Endodermal cell (in vitro differentiated cells): ENCODE data around the gene CEMP1. TPM values are rescaled to one million over a fixed set of nuclear protein-coding genes. Genes with fewer than 3 reads are reported as not detected.

Source experiments
- DNase-seq: peaks from one replicate; pipeline ENCODE4 v3.0.0-alpha.2; 2017
- H3K27ac ChIP-seq: 2 replicates; pipeline ENCODE4 v1.5.1; 2013; ENCODE audit warnings: mild to moderate bottlenecking, low read depth, low read length, moderate library complexity
- H3K27me3 ChIP-seq: 2 replicates; pipeline ENCODE4 v1.6.1; 2013; ENCODE audit warnings: mild to moderate bottlenecking, low read length, moderate library complexity; ENCODE audit not compliant: insufficient read depth, control insufficient read depth, poor library complexity, severe bottlenecking
- H3K36me3 ChIP-seq: 2 replicates; pipeline ENCODE4 v1.7.0; 2013; ENCODE audit warnings: mild to moderate bottlenecking, low read length, moderate library complexity; ENCODE audit not compliant: control insufficient read depth, insufficient read depth
- H3K4me1 ChIP-seq: one replicate; pipeline ENCODE4 v1.7.0; 2013; ENCODE audit warnings: low read length; ENCODE audit not compliant: control insufficient read depth, insufficient read depth
- H3K4me3 ChIP-seq: 2 replicates; pipeline ENCODE4 v1.5.1; 2013; ENCODE audit warnings: mild to moderate bottlenecking, low read length, moderate library complexity
- H3K9ac ChIP-seq: 2 replicates; pipeline ENCODE4 v1.6.1; 2013; ENCODE audit warnings: mild to moderate bottlenecking, low read length, moderate library complexity; ENCODE audit not compliant: poor library complexity, severe bottlenecking; ENCODE audit errors: extremely low read depth
- H3K9me3 ChIP-seq: 2 replicates; pipeline ENCODE4 v1.6.1; 2013; ENCODE audit warnings: mild to moderate bottlenecking, low read length, moderate library complexity; ENCODE audit not compliant: control insufficient read depth
- H3K27ac Mint-ChIP-seq: 2 replicates; pipeline ENCODE4 v1.8.0; 2020; ENCODE audit warnings: mixed read lengths
- H3K27me3 Mint-ChIP-seq: 2 replicates; pipeline ENCODE4 v1.8.0; 2021; ENCODE audit warnings: mild to moderate bottlenecking, mixed read lengths; ENCODE audit not compliant: insufficient read depth
- H3K36me3 Mint-ChIP-seq: 2 replicates; pipeline ENCODE4 v1.8.0; 2020; ENCODE audit warnings: low read depth, mixed read lengths
- H3K4me1 Mint-ChIP-seq: 2 replicates; pipeline ENCODE4 v1.8.0; 2020; ENCODE audit warnings: mixed read lengths
- H3K4me3 Mint-ChIP-seq: 2 replicates; pipeline ENCODE4 v1.8.0; 2020; ENCODE audit warnings: mild to moderate bottlenecking, moderate library complexity, mixed read lengths
- H3K9me3 Mint-ChIP-seq: 2 replicates; pipeline ENCODE4 v1.8.0; 2020; ENCODE audit warnings: mild to moderate bottlenecking, mixed read lengths
- WGBS, 2 experiments: methylation state at CpG; one replicate each; pipeline versions ENCODE4 v1.1.5 to v1.1.7; 2013; ENCODE audit warnings: missing lambda C conversion rate in 2 of 2, mixed read lengths in 1 of 2; ENCODE audit not compliant: insufficient coverage in 1 of 2, insufficient read length in 1 of 2; 5-methylcytosine and 5-hydroxymethylcytosine counted together
- microRNA-seq: library from miRNA; unstranded; fragments of <30 nt; microRNA quantifications from one replicate; pipeline ENCODE4 v1.2.0, GENCODE V29; 2020; ENCODE audit warnings: borderline microRNAs expressed
- total RNA-seq, 2 donors: library from RNA; stranded (reverse); fragmentation: NEBNext Ultra II Directional in 1 of 2; extraction: Animal tissue kit (Norgen Biotek cat#: 25700) in 1 of 2; gene quantifications; 2 replicates in 1 of 2; 3 replicates in 1 of 2; pipeline ENCODE4 v1.2.1, GENCODE V29; 2021
- TF ChIP-seq, protein P1 (sequence below): fragments of 200-600 bp; sonication (generic); conservative IDR thresholded peaks from 2 replicates; pipeline ENCODE4 v1.5.0; 2021; ENCODE audit warnings: antibody characterized with exemption, mild to moderate bottlenecking

Gene CEMP1
- total RNA-seq, 2 donors from 2014 or later = 0.24 TPM; not detected in 1

DNA sequence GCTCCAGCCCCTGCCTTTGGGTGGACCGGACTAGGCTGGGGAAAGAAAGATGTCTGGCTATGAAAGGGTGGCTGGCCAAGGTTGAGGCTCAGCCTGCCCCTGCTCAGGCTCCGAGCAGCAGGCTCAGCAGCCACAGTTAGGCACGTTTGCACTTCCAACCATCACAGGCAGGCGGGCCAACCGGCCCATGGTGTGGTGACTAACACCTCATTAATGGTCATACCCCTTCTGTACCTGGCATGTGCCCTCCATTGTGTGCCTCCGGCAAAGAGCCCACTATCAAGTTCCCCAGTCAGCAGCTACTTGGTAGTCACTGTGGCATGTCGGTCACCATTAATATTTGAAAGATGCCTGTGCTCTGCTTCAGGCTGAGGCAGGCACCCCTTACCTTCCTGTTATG is 49.5 kb downstream of the CEMP1 start:
- H3K4me3 ChIP-seq = no peak overlapping the region
- no peaks in the 10 kb centered on the region for H3K4me1 ChIP-seq
- no peaks in the 10 kb centered on the region for H3K36me3 ChIP-seq
- Mint-ChIP-seq H3K36me3 (no peaks in the 10 kb centered on the region), H3K4me1 (peaks cover 3% of the 10 kb centered on the region), H3K9me3 (no peaks in the 10 kb centered on the region), H3K27me3 (peaks cover 4% of the 10 kb centered on the region), H3K27ac (no peak overlapping the region), H3K4me3 (no peak overlapping the region)
- DNase-seq = no peak
- TF ChIP-seq, protein P1, sequence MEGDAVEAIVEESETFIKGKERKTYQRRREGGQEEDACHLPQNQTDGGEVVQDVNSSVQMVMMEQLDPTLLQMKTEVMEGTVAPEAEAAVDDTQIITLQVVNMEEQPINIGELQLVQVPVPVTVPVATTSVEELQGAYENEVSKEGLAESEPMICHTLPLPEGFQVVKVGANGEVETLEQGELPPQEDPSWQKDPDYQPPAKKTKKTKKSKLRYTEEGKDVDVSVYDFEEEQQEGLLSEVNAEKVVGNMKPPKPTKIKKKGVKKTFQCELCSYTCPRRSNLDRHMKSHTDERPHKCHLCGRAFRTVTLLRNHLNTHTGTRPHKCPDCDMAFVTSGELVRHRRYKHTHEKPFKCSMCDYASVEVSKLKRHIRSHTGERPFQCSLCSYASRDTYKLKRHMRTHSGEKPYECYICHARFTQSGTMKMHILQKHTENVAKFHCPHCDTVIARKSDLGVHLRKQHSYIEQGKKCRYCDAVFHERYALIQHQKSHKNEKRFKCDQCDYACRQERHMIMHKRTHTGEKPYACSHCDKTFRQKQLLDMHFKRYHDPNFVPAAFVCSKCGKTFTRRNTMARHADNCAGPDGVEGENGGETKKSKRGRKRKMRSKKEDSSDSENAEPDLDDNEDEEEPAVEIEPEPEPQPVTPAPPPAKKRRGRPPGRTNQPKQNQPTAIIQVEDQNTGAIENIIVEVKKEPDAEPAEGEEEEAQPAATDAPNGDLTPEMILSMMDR = no peak
- no peaks in the 10 kb centered on the region for H3K9me3 ChIP-seq
- WGBS, 2 experiments = 88 to 90% methylated on average over 7 of the region's 7 CpGs
- H3K9ac ChIP-seq = no peak overlapping the region
- no peak overlapping the region for H3K27ac ChIP-seq
- peaks cover 2% of the 10 kb centered on the region for H3K27me3 ChIP-seq

DNA sequence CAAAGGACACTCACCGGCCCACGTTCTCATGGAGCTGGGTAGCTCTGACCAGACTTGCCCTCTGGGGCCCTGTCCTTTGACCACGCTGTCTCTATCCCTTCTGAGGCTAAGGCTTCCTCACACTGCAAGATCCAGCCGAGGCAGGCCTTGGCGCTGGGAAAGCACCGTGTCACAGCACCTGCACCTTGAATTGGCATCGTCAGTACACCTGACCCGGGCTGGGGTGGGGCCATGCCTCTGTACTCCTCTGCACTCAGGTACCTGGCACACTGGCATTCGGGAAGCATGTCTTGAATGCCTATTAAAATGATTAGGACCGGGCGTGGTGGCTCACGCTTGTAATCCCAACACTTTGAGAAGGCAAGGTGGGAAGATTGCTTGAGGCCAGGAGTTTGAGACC is 50.3 kb downstream of the CEMP1 start:
- Histone ChIP-seq H3K36me3 (no peaks in the 10 kb centered on the region), H3K9me3 (no peaks in the 10 kb centered on the region), H3K27ac (no peak overlapping the region), H3K9ac (no peak overlapping the region), H3K4me3 (no peak overlapping the region), H3K27me3 (peaks cover 9% of the 10 kb centered on the region), H3K4me1 (peaks cover 2% of the 10 kb centered on the region)
- Mint-ChIP-seq H3K4me1 (peaks cover 3% of the 10 kb centered on the region), H3K27ac (no peak overlapping the region), H3K36me3 (no peaks in the 10 kb centered on the region), H3K4me3 (no peak overlapping the region), H3K27me3 (peaks cover 11% of the 10 kb centered on the region), H3K9me3 (no peaks in the 10 kb centered on the region)
- TF ChIP-seq, protein P1 = no peak
- WGBS, 2 experiments = 90 to 94% methylated on average over 12 of the region's 12 CpGs
- DNase-seq = no peak

Small RNAs within 50 kb of the gene (microRNA-seq; reads per million reads assigned to microRNA genes)
- not detected for gene MIR3178

Other genes with a start within 250 kb of the CEMP1 start
- gene ABCA3, start 190.7 kb downstream of the CEMP1 start, total RNA-seq = 1 to 10 TPM; 3.3 to 3.5 TPM
- gene CCNF, start 102.0 kb downstream of the CEMP1 start, total RNA-seq = 10 to 100 TPM; 50.8 to 58.9 TPM
- gene TEDC2, start 71.3 kb downstream of the CEMP1 start, total RNA-seq = 10 to 100 TPM; 44.0 to 57.6 TPM
- gene NTN3, start 60.1 kb downstream of the CEMP1 start, total RNA-seq = under 1 TPM; 0.48 to 0.62 TPM
- gene TBC1D24, start 56.3 kb downstream of the CEMP1 start, total RNA-seq = 10 to 100 TPM; 15.7 to 19.4 TPM
- 100 to 1,000 TPM; 176 to 180 TPM for gene ATP6V0C, start 17.5 kb downstream of the CEMP1 start, total RNA-seq
- 10 to 100 TPM; 74.6 to 82.2 TPM for gene AMDHD2, start 11.0 kb downstream of the CEMP1 start, total RNA-seq
- gene PDPK1, start 6.6 kb upstream of the CEMP1 start, total RNA-seq = 10 to 100 TPM; 29.2 to 30.3 TPM
- gene KCTD5, start 151.1 kb upstream of the CEMP1 start, total RNA-seq = 10 to 100 TPM; 29.8 to 32.6 TPM
- gene PRSS27, start 188.8 kb upstream of the CEMP1 start, total RNA-seq = 1 to 10 TPM; 3.7 to 4.2 TPM
- 100 to 1,000 TPM; 843 to 876 TPM for gene SRRM2, start 221.2 kb upstream of the CEMP1 start, total RNA-seq
- 100 to 1,000 TPM; 264 to 272 TPM for gene ELOB, start 245.9 kb upstream of the CEMP1 start, total RNA-seq